ENCODE measurements around the gene TTC24. TPM values are rescaled to one million over a fixed set of nuclear protein-coding genes. Genes with fewer than 3 reads are reported as not detected.

Gene TTC24
- total RNA-seq (ENCODE audit: low replicate concordance) = not detected in 2 replicates

GRCh38 chr1:156579472-156579871, at the start of gene TTC24:
TSS of gene TTC24 (plus strand) at chr1:156579723. CDS start at chr1:156581365, 1,642 bp downstream.
- no peak for TF ChIP-seq CTCF (IDR thresholded peaks at IDR 0.05; ENCODE audit: insufficient read depth, low read length)
- DNase-seq (ENCODE audit: low read depth) = no peak

GRCh38 chr1:156530006-156530405, 49.5 kb upstream of the TTC24 start:
- no peak overlapping the region for H3K4me3 ChIP-seq (ENCODE audit: low read depth, low read length)
- TF ChIP-seq CTCF (IDR thresholded peaks at IDR 0.05; ENCODE audit: insufficient read depth, low read length) = no peak
- no peak for DNase-seq (ENCODE audit: low read depth)

More at GRCh38 chr1:156579472-156579871, at the start of gene TTC24:
- H3K4me3 ChIP-seq (ENCODE audit: low read depth, low read length) = no peak within 1 kb of the TSS

GRCh38 chr1:156532374-156532773, 47.1 kb upstream of the TTC24 start:
- DNase-seq (ENCODE audit: low read depth) = no peak
- no peak for TF ChIP-seq CTCF (IDR thresholded peaks at IDR 0.05; ENCODE audit: insufficient read depth, low read length)
- H3K4me3 ChIP-seq (ENCODE audit: low read depth, low read length) = no peak overlapping the region

GRCh38 chr1:156533568-156534220, 45.8 kb upstream of the TTC24 start:
- TF ChIP-seq CTCF (IDR thresholded peaks at IDR 0.05; ENCODE audit: insufficient read depth, low read length) = no peak
- no peak overlapping the region for H3K4me3 ChIP-seq (ENCODE audit: low read depth, low read length)
- DNase-seq (ENCODE audit: low read depth) = no peak

DNA sequence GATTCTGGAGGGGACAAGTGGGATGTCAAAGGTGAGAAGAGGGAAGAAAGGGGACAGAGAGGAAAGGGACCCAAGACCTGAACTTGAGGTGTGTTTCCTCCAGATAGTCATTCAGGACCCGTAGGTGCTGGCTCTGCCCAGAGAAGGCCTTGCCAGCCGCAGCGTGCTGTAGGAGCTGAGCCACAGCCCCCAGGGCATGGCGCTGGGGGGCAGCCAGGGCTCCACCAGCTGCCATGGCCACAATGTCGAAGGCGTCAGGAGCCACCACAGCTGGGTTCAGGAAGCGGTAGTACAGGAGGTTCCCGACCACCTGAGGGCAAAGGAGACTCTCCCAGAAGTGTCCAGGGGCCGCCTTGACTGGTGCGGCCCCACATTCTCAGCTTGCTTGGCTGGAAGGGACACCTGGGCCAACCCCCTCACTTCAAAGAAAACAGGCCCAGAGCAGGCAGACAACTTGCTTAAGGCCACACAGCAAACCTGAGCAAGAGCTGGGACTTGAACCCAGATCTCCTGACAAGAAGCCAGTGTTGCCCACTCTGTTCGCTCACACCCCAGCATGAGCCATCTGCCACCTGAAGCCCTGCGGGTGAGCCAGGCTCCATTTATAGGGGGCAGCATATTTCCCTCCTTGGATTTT, 45.0 kb upstream of the TTC24 start:
- no peak for DNase-seq (ENCODE audit: low read depth)
- no peak for TF ChIP-seq CTCF (IDR thresholded peaks at IDR 0.05; ENCODE audit: insufficient read depth, low read length)
- H3K4me3 ChIP-seq (ENCODE audit: low read depth, low read length) = no peak overlapping the region

GRCh38 chr1:156537027-156537426, 42.5 kb upstream of the TTC24 start:
- no peak for DNase-seq (ENCODE audit: low read depth)
- no peak overlapping the region for H3K4me3 ChIP-seq (ENCODE audit: low read depth, low read length)
- no peak for TF ChIP-seq CTCF (IDR thresholded peaks at IDR 0.05; ENCODE audit: insufficient read depth, low read length)

Measured in fibroblast of the aortic adventitia (primary cell).